GM21526 (cell line): ENCODE data around the gene BTF3.
"Not testable (repeated sequence)": the region's sequence is repeated elsewhere in the genome, so short reads cannot be mapped to it uniquely, and the experiment has no call there.

ENCODE experiments used
- ATAC-seq: cut with Tn5 transposase; IDR thresholded peaks from one replicate; pipeline ENCODE4 v1.9.1; 2021; ENCODE audit warnings: moderate library complexity; ENCODE audit not compliant: unreplicated experiment, low FRiP score

The BTF3 gene

GRCh38 chr5:73498057-73498992, at the start of gene BTF3:
TSS of gene BTF3 (plus strand) at chr5:73498442. CDS start at chr5:73498668, 226 bp downstream.
- peak; percentile 94 for ATAC-seq

- no peak for ATAC-seq
Measured at GRCh38 chr5:73448463-73449136, 49.6 kb upstream of the BTF3 start, which contains the start of gene FOXD1. TSS of gene FOXD1 (minus strand) at chr5:73448777. CDS start at chr5:73448362, 415 bp downstream.

GRCh38 chr5:73450137-73450536, 48.1 kb upstream of the BTF3 start:
- no peak for ATAC-seq

- ATAC-seq = no peak
Measured at GRCh38 chr5:73450672-73451223, 47.5 kb upstream of the BTF3 start.

GRCh38 chr5:73451224-73452130, 46.8 kb upstream of the BTF3 start:
- no peak for ATAC-seq

GRCh38 chr5:73452215-73452614, 46.0 kb upstream of the BTF3 start:
- no peak for ATAC-seq

- ATAC-seq = peak; percentile 75
Measured at GRCh38 chr5:73454379-73455036, 43.7 kb upstream of the BTF3 start.

GRCh38 chr5:73456462-73456861, 41.8 kb upstream of the BTF3 start:
- ATAC-seq = not testable (repeated sequence)

GRCh38 chr5:73459366-73459765, 38.9 kb upstream of the BTF3 start:
- no peak for ATAC-seq

- ATAC-seq = no peak
Measured at GRCh38 chr5:73460133-73460532, 38.1 kb upstream of the BTF3 start.

GRCh38 chr5:73464016-73464745, 34.1 kb upstream of the BTF3 start:
- ATAC-seq = no peak

GRCh38 chr5:73468638-73469037, 29.6 kb upstream of the BTF3 start:
- ATAC-seq = not testable (repeated sequence)

GRCh38 chr5:73469878-73470277, 28.4 kb upstream of the BTF3 start:
- ATAC-seq = no peak

GRCh38 chr5:73471654-73472053, 26.6 kb upstream of the BTF3 start:
- no peak for ATAC-seq

GRCh38 chr5:73472116-73472515, 26.1 kb upstream of the BTF3 start:
- no peak for ATAC-seq

- no peak for ATAC-seq
Measured at GRCh38 chr5:73480500-73480899, 17.7 kb upstream of the BTF3 start.

GRCh38 chr5:73482383-73483136, 15.7 kb upstream of the BTF3 start:
- no peak for ATAC-seq

- no peak for ATAC-seq
Measured at GRCh38 chr5:73483676-73484075, 14.6 kb upstream of the BTF3 start.
